Heart left ventricle (tissue), 16 donors: Measurements from ENCODE around the gene ETFB. TPM values are rescaled to one million over a fixed set of nuclear protein-coding genes. Genes with fewer than 3 reads are reported as not detected.
A peak's percentile ranks its signal among the peaks of the same experiment; 100 is the strongest.

Source experiments
- ATAC-seq, 4 donors: fragments of 200-7000 bp; cut with Tn5 transposase; one replicate each; pipeline ENCODE4 v1.9.1; 2020 to 2022; ENCODE audit warnings: moderate library complexity in 4 of 4, mild to moderate bottlenecking in 3 of 4, moderate number of reproducible peaks in 1 of 4
- DNase-seq, 5 donors: peaks; one replicate each; pipeline ENCODE4 v3.0.0-alpha.2; 2020
- H3K27ac ChIP-seq, 12 donors: fragments of 200-600 bp; sonication (generic) in 4 of 12; one replicate each; pipeline versions ENCODE4 v1.5.0 to v1.8.0; 2016 to 2022; ENCODE audit warnings: mild to moderate bottlenecking in 2 of 12
- H3K27me3 ChIP-seq, 9 donors: fragments of 200-600 bp; sonication (generic) in 2 of 9; one replicate each; pipeline versions ENCODE4 v1.5.1 to v1.8.0; 2016 to 2022; ENCODE audit warnings: mild to moderate bottlenecking in 3 of 9
- H3K36me3 ChIP-seq, 9 donors: fragments of 200-600 bp; sonication (generic) in 2 of 9; one replicate each; pipeline versions ENCODE4 v1.5.0 to v1.8.0; 2018 to 2022; ENCODE audit warnings: mild to moderate bottlenecking in 2 of 9
- H3K4me1 ChIP-seq, 12 donors: fragments of 200-600 bp; sonication (generic) in 4 of 12; one replicate each; pipeline versions ENCODE4 v1.5.0 to v1.8.0; 2016 to 2022; ENCODE audit warnings: mild to moderate bottlenecking in 3 of 12
- H3K4me3 ChIP-seq, 12 donors: fragments of 200-600 bp; sonication (generic) in 4 of 12; one replicate each; pipeline versions ENCODE4 v1.5.0 to v1.8.0; 2017 to 2022; ENCODE audit warnings: mild to moderate bottlenecking in 9 of 12, moderate library complexity in 4 of 12
- H3K9me3 ChIP-seq, 12 donors: fragments of 200-600 bp; sonication (generic) in 4 of 12; one replicate each; pipeline versions ENCODE4 v1.5.0 to v1.8.0; 2016 to 2022; ENCODE audit warnings: mild to moderate bottlenecking in 1 of 12
- CTCF ChIP-seq, 12 donors: fragments of 200-600 bp; sonication (generic) in 4 of 12; IDR thresholded peaks; one replicate each; pipeline versions ENCODE4 v1.5.0 to v1.8.0; 2018 to 2022; ENCODE audit warnings: antibody characterized with exemption in 12 of 12, mild to moderate bottlenecking in 5 of 12
- POLR2A ChIP-seq, 2 donors: fragments of 450-650 bp; IDR thresholded peaks; one replicate each; pipeline ENCODE4 v1.6.1; 2017; ENCODE audit warnings: antibody characterized with exemption in 2 of 2, mild to moderate bottlenecking in 2 of 2, moderate library complexity in 2 of 2
- WGBS, 4 donors: extraction: QIAGEN DNeasy Blood & Tissue Kit in 2 of 4; methylation state at CpG; one replicate each; pipeline versions ENCODE4 v1.1.5 to v1.1.7; 2013 to 2018; 5-methylcytosine and 5-hydroxymethylcytosine counted together
- intact Hi-C, 10 donors: fragments of 100-400 bp; cut with DNase I; formaldehyde crosslinking; loops; one replicate each; pipeline versions ENCODE4 v1.11.1 to v1.14.2; 2022
- polyA plus RNA-seq, 2 donors: library from polyadenylated mRNA; stranded (reverse); fragments of 200-250 nt; gene quantifications; one replicate each; pipeline ENCODE4 v1.2.3, GENCODE V29; 2013
- total RNA-seq, 9 donors: library from RNA; depleted of rRNA in 2 of 9; stranded (reverse); fragments of >200 nt in 2 of 9; fragmentation: NEBNext Ultra II Directional in 3 of 9; extraction: Animal tissue kit (Norgen Biotek cat#: 25700) in 3 of 9; gene quantifications; one replicate each; pipeline versions ENCODE4 v1.1.0 to v1.2.4, GENCODE V29; 2016 to 2023
- donor health status: ischemic (EF 13 %, LVEDD 7.1; RV severe dilation, severe dysfunction).
- donor health status: healthy with polysubstance abuse.
- donor health status: DM: no; HTN: yes; CAD: no.
- donor health status: DM: no; HTN: no; CAD: no.
- donor health status: ischemic (EF 25% LVEDD 6.9; RV normal size, moderate dysfunction).
- donor health status: ischemic (EF 25% LVEDD 5.7; RV mildly dilated, moderate dysfunction).
- donor health status: healthy.
- donor health status: DM: yes; HTN: yes; CAD: no.
- donor health status: ischemic (EF 35%, LVEDD 5.7; RV mildly dilated, moderate dysfunction).
- donor health status: nonischemic (EF 11% LVEDD 7.7; RV severe dilation, severe dysfunction).
- donor health status: DM: yes; HTN: yes; CAD: no.
- donor health status: PGD.
- donor health status: ischemic (EF 29% LVEDD 5.4; RV normal size, mild dysfunction).
- donor health status: nonischemic (EF 23%, LVEDD 6.1; RV moderate dilation, normal function).

ETFB gene
- total and polyA plus RNA-seq, 11 donors: 206 to 835 (median 301) TPM

GRCh38 chr19:51392701-51393100 is 26.5 kb upstream of the ETFB start:
- DNase-seq (no peak), ATAC-seq (no peak)
- Histone ChIP-seq H3K27me3 (no peaks in the 10 kb centered on the region), H3K27ac (no peak overlapping the region), H3K4me1 (peaks cover 0 to 21% (median 5%) of the 10 kb centered on the region in 12 donors), H3K4me3 (no peak overlapping the region), H3K9me3 (no peaks in the 10 kb centered on the region), H3K36me3 (no peaks in the 10 kb centered on the region)
- 78 to 97% (median 88%) methylated on average over 1 of the region's 1 CpG for WGBS, 4 donors
- intact Hi-C loops: loop anchor here in 4 of 10 donors (2.0 to 10.0 kb wide), 3 partner anchors 24 to 58 kb away; partner anchors contain the start of genes VSIG10L (in 2 of the 4) and CLDND2 (in 1 of the 4)
- TF ChIP-seq POLR2A (IDR thresholded peaks at IDR 0.05) (no peak), CTCF (IDR thresholded peaks at IDR 0.05) (no peak)

GRCh38 chr19:51391073-51391611 is 25.0 kb upstream of the ETFB start:
- no peak overlapping the region for H3K4me3 ChIP-seq
- no peaks in the 10 kb centered on the region for H3K9me3 ChIP-seq
- DNase-seq: no peak
- 63 to 68% (median 65%) methylated on average over 8 of the region's 8 CpGs for WGBS, 4 donors
- peaks cover 0 to 21% (median 5%) of the 10 kb centered on the region in 12 donors for H3K4me1 ChIP-seq
- no peak for TF ChIP-seq CTCF (IDR thresholded peaks at IDR 0.05)
- TF ChIP-seq POLR2A (IDR thresholded peaks at IDR 0.05): no peak
- intact Hi-C loops: loop anchor here in 4 of 10 donors (10.0 kb wide), 2 partner anchors 46 to 56 kb away; partner anchors contain the start of gene VSIG10L (in 2 of the 4)
- no peak for ATAC-seq
- H3K27ac ChIP-seq: no peak overlapping the region
- H3K36me3 ChIP-seq: no peaks in the 10 kb centered on the region
- H3K27me3 ChIP-seq: no peaks in the 10 kb centered on the region

DNA sequence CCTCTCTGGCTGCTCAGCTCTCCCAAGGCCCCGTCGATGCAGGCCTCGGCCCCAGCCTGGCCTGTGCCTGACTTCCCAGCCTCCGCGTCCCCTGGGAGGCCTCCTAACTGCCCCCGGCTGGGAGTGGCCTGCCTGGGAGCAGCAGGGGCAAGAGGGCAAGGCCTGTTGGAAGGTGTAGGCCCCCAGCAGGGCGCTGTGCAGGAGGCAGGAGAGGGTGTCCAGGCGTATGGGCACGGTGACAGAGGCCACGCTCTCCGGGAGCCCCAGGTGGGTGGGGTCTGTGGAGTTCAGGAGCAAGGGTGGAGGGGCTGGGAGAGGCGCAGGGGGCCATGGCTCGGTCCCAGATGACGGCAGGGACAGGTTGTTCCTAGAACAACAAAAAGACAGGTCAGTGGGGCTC is 23.0 kb upstream of the ETFB start:
- H3K4me3 ChIP-seq: no peak overlapping the region
- H3K9me3 ChIP-seq: no peaks in the 10 kb centered on the region
- no peaks in the 10 kb centered on the region for H3K36me3 ChIP-seq
- intact Hi-C loops: no loop called here
- ATAC-seq (peak in 1 of 4 donors; percentile 34), DNase-seq (no peak)
- H3K4me1 ChIP-seq: peaks cover 0 to 7% (median 0%) of the 10 kb centered on the region in 12 donors
- TF ChIP-seq CTCF (IDR thresholded peaks at IDR 0.05): no peak
- no peak for TF ChIP-seq POLR2A (IDR thresholded peaks at IDR 0.05)
- H3K27me3 ChIP-seq: no peaks in the 10 kb centered on the region
- 76 to 86% (median 82%) methylated on average over 8 to 14 of the region's 14 CpGs for WGBS, 4 donors
- no peak overlapping the region for H3K27ac ChIP-seq

GRCh38 chr19:51387924-51388389 is 21.8 kb upstream of the ETFB start, which contains the start of gene LIM2:
Gene LIM2 (minus strand): TSS chr19:51387974. CDS start chr19:51387443, 531 bp downstream.
- no peaks in the 10 kb centered on the region for H3K4me1 ChIP-seq
- no peaks in the 10 kb centered on the region for H3K9me3 ChIP-seq
- intact Hi-C loops: no loop called here
- no peak within 1 kb of the TSS for H3K27ac ChIP-seq
- ATAC-seq: peak in 1 of 4 donors; percentile 27
- H3K36me3 ChIP-seq: no peaks in the 10 kb centered on the region
- DNase-seq: no peak
- WGBS, 4 donors: 85 to 92% (median 88%) methylated on average over 13 to 15 of the region's 15 CpGs
- no peak for TF ChIP-seq POLR2A (IDR thresholded peaks at IDR 0.05)
- TF ChIP-seq CTCF (IDR thresholded peaks at IDR 0.05): no peak
- H3K27me3 ChIP-seq: no peaks in the 10 kb centered on the region
- H3K4me3 ChIP-seq: peak within 1 kb of the TSS in 1 of 12 donors; percentile 20
